ENCODE results near the gene TUFT1. TPM values are rescaled to one million over a fixed set of nuclear protein-coding genes. Genes with fewer than 3 reads are reported as not detected.
"Not testable (repeated sequence)": the region's sequence is repeated elsewhere in the genome, so short reads cannot be mapped to it uniquely, and the experiment has no call there.

TUFT1 gene
- total RNA-seq, 1 experiment from 2014 or later, result 64.3 TPM

GRCh38 chr1:151512326-151512725 lies 27.8 kb upstream of the TUFT1 start:
- DNase-seq (ENCODE audit: low spot score), result no peak

- no peak for DNase-seq (ENCODE audit: low spot score)
Observed at GRCh38 chr1:151512801-151513625, 27.1 kb upstream of the TUFT1 start.

- peak; percentile 59 for DNase-seq (ENCODE audit: low spot score)
Observed at GRCh38 chr1:151513626-151514121, 26.4 kb upstream of the TUFT1 start.

- DNase-seq (ENCODE audit: low spot score), result no peak
Observed at GRCh38 chr1:151514366-151514765, 25.7 kb upstream of the TUFT1 start.

- DNase-seq (ENCODE audit: low spot score), result no peak
Observed at GRCh38 chr1:151515265-151515664, 24.8 kb upstream of the TUFT1 start.

- DNase-seq (ENCODE audit: low spot score), result no peak
Observed at GRCh38 chr1:151516031-151516511, 24.0 kb upstream of the TUFT1 start.

- DNase-seq (ENCODE audit: low spot score), result no peak
Observed at GRCh38 chr1:151518431-151518830, 21.7 kb upstream of the TUFT1 start.

GRCh38 chr1:151518936-151519335 lies 21.2 kb upstream of the TUFT1 start:
- DNase-seq (ENCODE audit: low spot score), result no peak

GRCh38 chr1:151519667-151520066 lies 20.4 kb upstream of the TUFT1 start:
- no peak for DNase-seq (ENCODE audit: low spot score)

GRCh38 chr1:151520359-151520758 lies 19.8 kb upstream of the TUFT1 start:
- DNase-seq (ENCODE audit: low spot score), result no peak

GRCh38 chr1:151522427-151522826 lies 17.7 kb upstream of the TUFT1 start:
- DNase-seq (ENCODE audit: low spot score), result not testable (repeated sequence)

- DNase-seq (ENCODE audit: low spot score), result no peak
Observed at GRCh38 chr1:151523326-151523725, 16.8 kb upstream of the TUFT1 start.

- DNase-seq (ENCODE audit: low spot score), result no peak
Observed at GRCh38 chr1:151524736-151525135, 15.4 kb upstream of the TUFT1 start.

- no peak for DNase-seq (ENCODE audit: low spot score)
Observed at GRCh38 chr1:151526735-151527525, 13.2 kb upstream of the TUFT1 start.

GRCh38 chr1:151529211-151529702 lies 10.9 kb upstream of the TUFT1 start:
- DNase-seq (ENCODE audit: low spot score), result no peak

GRCh38 chr1:151529781-151530180 lies 10.3 kb upstream of the TUFT1 start:
- DNase-seq (ENCODE audit: low spot score), result no peak

- DNase-seq (ENCODE audit: low spot score), result no peak
Observed at GRCh38 chr1:151530461-151530860, 9.6 kb upstream of the TUFT1 start.

GRCh38 chr1:151533870-151534269 lies 6.2 kb upstream of the TUFT1 start:
- no peak for DNase-seq (ENCODE audit: low spot score)

GRCh38 chr1:151534662-151535278 lies 5.3 kb upstream of the TUFT1 start:
- DNase-seq (ENCODE audit: low spot score), result peak; percentile 82

- peak; percentile 69 for DNase-seq (ENCODE audit: low spot score)
Observed at GRCh38 chr1:151535326-151536271, 4.5 kb upstream of the TUFT1 start.

GRCh38 chr1:151536499-151536898 lies 3.6 kb upstream of the TUFT1 start:
- no peak for DNase-seq (ENCODE audit: low spot score)
